HPDE6-E6E7 (cell line): Measurements from ENCODE around the gene C1QTNF7.
A peak's percentile ranks its signal among the peaks of the same experiment; 100 is the strongest.

Source experiments
- DNase-seq: peaks from one replicate; pipeline ENCODE4 v3.0.0; 2011; ENCODE audit warnings: missing footprints; ENCODE audit errors: extremely low spot score

C1QTNF7 gene

DNA sequence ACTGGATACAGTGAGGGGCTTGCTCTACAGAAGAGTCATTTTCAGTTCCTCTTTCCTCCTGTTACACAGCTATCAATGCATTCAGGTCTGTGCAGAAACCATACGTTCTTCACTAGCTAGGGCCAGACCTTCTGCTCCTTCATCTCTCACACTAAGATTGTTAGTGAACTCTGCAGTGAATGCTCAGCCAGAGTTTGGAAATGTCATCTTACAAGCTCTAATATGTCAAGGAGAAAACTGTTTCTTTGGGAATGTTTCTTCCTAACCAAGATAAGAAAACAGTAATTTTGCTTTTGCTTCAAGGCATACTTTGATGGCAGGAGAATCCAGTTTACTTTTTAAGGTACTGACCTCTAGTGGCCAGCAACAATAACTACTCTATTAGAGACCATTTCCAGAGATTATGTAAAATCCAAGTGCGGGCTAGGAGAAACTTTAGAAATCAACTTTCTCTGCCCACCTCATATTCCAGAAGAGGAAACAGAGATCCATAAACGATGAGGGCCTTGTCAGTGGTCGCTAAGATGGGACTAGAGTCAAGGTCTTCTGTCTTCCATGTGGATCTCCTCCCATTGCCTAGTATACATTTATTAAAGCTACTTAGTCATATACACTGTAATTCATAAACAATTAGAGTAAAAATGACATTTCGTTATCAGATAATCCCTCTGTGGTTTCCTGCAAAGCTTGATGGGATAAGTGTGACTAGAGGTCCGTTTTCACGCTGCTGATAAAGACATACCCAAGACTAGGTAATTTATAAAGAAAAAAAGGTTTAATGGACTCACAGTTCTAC, 29.8 kb downstream of the C1QTNF7 start:
- no peak for DNase-seq

DNA sequence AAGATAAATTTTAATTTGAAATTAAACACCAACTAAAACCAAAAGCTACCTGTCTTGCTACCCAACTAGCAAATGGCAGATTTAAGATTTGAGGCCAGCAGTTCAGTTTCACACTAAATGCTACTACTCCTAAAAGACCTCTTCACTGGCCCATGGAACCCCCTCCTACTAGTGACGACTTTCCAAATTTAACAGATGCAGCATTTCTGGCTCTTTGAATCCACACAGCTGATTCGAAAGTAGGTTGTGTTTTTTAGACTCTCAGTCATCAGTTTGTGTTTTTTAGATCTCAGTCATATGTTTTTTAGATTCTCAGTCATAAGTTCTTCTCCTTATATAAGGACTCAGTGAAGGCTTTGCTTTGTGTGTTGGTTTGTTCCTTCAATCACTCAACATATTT, 30.8 kb downstream of the C1QTNF7 start:
- DNase-seq: no peak

DNA sequence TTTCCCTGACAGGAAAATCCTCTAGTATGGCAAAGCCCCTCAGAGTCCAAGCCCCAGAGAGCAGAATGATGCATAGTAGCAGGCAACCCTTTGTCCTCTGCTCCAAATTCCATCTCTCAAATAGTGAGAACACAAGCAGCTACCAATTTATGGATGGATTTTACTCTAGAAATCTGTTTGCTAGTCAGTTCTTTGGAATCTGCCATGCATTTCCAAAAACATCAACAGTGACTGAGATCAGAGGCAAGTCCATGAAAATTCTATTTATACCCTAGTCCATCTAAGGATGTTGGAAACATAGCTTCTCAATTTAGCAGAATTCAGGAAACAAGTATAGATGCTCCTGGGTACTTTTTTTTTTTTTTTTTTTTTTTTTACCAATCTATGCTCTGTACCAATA, 31.9 kb downstream of the C1QTNF7 start:
- DNase-seq: no peak

DNA sequence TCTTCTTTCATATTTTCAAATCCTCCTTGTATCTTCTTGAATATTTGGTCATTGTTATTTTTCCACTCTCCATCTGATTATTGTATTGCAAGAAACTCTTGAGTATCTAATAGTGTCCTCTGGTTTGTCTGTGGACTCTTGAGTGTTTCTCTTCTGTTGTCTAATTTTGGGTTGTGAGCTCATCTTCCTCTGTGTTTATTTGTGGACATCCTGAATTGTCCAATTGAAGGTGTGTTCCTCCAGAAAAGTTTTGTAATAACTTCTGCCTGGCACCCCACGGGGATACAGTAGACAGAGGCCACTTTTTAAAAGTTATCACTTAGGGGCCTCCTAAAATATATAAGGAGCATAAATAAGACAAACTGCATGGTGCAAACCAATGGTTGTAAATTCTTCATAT, 38.8 kb downstream of the C1QTNF7 start:
- DNase-seq: no peak

DNA sequence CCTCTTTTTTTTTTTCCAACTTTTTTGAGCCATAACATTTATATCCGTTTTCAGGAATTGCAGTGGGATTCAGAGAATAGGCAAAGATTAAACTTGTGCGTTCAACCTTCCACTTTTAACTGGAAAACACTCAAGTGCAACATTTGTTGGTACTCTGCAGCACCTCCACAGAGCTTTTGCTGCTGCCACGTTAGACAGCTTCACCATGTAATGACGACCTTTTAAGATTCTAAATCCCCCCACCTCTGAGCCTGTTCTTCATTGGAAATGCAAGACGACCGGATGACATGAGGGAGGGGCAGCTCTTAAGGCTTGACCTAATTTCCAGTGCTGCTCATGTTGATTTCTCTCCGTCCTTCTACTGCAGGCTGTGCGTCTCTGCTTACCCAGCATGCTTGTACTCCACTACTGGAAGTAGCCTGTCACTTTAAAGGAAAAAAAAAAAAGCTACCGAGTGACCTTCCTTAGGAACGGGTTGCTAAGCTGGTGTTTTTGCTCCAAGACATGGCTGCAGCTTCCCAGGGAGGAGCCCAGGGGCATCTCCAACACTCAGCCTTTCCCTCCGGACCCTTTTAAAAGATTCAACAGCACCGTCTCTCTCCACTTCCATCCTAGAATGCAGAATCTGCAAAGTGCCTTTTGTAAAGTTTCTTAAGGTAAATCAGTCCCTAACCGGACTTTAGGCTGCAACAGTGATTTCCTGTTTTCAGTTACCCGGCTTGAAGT, 41.7 kb downstream of the C1QTNF7 start, which contains the start of gene CC2D2A:
Gene CC2D2A (plus strand): TSS at position 481 of the 726 bp plus-strand sequence. CDS start 6,051 bp downstream, outside the sequence.
- DNase-seq: no peak

DNA sequence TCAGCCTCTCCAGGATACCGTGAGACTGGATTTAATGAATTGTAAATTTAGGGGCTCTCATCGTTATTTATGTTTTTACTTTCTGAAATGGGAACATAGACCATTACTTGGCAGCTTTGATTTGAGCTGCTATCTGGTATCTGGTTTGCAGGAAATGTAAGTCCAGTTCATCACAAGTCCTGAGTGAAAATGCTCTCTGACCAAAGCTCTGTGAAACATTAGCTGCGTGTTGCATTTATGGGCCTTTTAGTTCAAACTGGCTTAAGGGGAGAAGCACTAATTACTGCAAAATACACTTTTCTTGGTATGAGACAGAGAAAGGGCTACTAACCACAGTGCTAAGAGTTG, 42.3 kb downstream of the C1QTNF7 start:
- no peak for DNase-seq

DNA sequence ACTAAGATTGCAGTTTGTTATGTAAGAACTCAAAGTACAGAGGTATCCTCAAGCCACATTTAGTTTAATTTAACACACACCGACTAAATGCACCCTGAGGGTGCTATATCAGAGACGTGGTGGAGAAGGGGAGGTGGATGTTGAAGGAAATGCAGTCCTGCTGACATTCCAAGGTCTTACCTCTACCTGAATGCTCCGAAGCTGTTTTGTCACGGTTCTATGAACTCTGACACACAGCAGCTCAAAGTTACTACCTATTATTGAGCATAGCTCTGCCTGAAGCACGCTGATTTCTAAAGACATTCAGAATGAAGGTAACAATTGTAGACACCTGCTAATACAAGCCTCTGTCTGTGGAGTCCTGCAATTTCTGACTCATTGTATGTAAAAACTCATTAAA, 48.6 kb downstream of the C1QTNF7 start:
- DNase-seq: no peak

DNA sequence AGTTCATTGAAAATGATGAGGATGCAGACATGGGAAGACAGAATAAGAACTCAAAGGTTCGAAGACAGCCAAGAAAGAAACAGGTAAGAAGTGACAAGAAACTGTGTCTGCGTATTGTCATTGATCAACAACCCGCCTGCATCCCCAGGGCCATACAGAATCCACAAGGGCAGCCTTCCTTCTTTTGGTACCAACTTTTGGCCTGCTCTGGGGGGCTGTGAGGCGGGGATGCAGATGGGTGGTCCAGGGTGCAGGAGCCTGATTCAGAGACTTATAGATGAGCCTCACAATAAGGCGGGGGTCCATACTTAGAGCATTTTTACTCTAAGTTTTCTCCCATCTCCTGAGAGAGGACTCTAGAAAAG, 50.9 kb downstream of the C1QTNF7 start:
- DNase-seq: no peak

DNA sequence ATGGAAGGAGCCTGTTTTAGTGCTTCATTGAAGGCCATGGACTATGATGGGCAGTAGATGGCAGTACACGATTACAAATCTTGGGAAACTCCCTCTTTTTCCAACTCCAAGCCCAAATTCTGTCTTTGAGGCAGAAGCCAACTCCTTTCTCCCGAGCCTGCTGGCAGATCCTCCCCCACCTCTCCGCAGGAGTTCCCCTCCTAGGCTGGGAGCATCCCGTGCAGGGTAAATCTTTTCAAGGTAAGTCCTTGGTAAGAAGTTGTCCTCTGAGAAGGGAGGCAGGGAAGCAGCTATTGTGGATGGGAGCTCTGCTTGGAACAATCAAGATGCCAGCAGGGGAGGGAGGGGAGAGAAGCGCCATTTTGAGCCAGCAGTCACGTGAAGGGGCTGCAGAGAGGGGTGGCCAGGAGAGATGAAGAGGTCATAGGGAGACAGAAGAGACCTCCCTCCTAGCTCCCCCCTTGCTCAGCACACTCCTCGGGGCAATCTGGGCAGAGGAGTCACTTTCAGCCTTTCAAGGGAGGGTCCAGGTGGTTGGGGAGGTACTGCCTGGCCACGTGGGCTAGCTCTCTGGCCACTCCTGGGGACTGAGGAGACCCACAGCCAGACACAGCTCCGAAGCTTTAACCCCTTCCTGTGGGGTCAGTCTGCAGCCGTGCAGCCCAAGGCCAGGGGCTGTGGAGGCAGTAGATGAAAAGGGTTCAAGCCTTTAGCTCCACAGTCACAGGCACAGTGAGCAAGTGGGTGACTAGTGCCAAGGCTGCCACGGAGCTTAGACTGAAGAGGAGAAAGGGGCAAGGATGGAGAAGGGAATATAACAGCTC, 51.5 kb downstream of the C1QTNF7 start:
- peak; percentile 72 for DNase-seq

DNA sequence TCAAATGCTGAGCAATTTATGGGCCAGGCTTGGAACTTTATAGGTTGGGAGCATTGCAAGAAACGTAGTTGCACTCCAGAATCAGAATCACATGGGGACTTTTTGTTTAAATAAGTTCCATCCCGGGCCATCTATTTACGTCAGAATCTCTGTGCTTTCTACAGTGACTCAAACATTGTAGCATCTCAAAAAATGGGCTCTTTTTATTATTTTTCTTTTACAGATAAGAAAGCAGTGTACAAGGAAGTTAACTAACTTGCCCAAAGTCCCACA, 52.0 kb downstream of the C1QTNF7 start:
- DNase-seq: no peak

DNA sequence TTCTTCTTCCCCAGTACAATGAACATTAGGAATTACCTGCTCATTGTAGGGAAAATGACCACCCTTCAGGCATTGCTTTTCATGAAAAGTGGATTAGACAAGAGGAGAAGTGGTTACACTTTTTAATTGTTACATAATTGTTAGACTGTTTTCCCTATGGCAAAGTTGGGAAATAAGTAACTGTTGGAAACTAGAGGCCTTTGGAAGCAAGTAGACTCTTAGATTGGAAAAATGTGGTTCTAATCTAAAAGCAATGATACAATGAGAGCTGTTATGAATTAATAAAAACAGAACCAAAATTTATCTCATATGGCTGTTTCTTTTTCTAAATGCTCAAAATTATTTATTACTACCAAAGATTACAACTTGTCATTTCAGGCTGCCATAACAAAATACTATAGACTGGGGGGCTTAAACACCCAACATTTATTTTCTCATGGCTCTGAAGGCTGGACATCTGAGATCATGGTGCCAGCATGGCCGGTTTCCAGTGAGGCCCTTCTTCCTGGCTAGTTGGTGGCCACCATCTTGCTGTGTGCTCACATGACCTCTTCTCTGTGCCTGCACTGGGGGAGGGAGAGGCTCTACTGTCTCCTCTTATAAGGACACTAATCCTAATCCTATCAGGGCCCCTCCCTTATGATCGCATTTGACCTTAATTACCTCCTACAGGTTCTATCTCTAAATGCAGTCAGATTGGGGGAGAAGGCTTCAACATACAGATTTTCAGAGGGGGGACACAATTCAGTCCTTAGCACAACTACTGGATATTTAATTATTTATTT, 54.3 kb downstream of the C1QTNF7 start:
- DNase-seq: no peak

DNA sequence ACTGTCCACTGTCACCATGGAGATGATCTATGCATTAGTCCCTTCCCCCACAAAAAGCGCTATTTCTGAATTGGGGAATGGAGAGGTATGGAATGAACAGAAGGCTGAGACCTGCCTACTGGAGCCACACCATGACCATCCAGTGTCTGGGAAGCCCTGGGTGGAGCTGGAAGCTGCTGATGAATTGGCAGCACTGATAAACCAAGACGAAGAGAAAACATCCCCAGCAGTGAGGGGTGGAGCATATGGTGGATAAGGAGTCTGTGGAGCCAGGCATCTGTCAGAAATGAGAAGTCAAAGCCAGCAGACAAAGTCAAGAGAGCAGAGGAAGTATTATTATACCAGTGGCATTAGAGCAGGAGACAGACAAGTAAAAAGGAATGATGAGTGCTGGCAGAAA, 55.0 kb downstream of the C1QTNF7 start:
- no peak for DNase-seq

DNA sequence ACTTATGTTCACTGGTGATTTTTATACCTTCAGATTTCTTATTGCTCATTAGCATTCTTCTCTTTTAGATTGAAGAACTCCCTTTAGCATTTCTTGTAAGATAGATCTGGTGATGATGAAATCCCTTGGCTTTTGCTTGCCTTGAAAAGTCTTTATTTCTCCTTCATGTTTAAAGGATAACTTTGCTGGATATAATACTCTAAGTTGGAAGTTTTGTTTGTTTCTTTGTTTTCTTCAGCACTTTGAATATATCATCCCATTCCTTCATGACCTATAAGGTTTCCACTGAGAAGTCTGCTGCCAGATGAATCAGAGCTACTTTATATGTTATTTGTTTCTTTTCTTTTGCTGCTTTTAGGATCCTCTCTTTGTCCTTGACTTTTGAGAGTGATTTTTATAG, 60.3 kb downstream of the C1QTNF7 start:
- DNase-seq: no peak

DNA sequence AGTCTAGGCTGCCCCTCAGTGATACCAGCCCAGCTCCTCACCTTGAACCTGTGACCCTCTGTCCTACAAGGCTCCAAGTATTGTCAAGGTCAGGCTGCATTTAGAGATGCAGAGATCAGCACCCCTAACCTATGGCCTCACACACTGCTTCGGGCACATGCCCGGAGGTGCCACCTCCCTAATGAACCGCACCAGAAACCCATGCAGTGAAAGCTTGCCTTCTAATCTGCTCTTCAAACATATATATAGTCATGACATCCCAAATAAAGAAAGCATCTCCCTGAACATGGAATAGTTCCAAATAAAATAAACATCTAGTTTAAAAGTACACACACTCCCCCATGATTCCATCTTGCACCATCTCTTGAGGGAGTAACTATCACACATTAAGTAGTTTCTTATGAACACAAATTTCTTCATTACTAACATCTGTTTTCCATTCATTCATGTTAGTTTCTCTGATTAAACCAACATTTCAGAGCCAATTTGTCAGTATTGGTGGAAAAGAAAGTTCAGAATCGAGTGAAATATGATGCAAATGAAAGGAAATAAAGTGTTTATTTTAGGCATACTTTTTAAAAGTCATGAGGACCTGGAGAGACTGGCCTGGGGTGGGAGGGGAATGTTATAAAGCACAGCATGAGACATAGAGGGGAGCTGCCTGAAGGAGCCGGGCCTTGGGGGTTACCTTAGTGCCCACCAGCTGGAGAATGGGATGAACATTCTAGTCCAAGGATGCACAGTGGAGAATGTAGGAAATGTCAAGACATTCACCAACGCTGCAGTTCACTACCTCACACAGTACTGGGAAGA, 61.0 kb downstream of the C1QTNF7 start:
- no peak for DNase-seq

DNA sequence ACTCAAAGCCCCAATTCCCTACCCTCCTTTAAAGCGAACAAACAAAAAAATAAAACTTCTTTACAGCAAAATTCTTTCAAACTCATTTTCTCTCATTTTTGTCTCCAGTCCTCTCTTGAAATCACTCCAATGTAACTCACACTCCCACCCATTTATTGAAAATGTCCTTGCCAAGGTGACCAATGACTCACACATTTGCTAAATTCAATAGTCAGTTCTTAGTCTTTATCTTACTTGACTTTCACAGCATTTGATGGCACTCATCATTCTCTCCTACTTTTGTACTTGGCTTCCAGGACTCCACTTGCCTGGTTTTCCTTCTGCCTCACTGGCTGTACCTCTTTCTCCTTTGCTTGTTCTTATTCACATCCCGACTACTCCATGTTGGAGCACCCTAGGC, 61.7 kb downstream of the C1QTNF7 start:
- DNase-seq: no peak

DNA sequence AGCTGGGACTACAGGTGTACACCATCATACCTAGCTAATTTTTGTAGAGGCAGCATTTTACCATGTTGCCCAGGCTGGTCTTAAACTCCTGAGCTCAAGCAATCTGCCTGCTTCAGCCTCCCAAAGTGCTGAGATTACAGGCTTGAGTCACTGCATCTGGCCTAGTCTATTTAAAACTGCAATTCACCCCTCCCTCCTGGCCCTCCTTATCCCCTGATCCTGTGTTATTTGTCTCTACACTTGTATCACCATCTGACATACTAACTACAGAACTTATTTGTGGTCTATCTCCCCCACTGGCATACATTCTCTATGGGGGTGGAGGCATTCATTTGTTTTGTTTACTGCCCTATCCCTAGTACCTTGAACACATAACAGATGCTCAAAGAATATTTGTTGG, 65.6 kb downstream of the C1QTNF7 start:
- no peak for DNase-seq

DNA sequence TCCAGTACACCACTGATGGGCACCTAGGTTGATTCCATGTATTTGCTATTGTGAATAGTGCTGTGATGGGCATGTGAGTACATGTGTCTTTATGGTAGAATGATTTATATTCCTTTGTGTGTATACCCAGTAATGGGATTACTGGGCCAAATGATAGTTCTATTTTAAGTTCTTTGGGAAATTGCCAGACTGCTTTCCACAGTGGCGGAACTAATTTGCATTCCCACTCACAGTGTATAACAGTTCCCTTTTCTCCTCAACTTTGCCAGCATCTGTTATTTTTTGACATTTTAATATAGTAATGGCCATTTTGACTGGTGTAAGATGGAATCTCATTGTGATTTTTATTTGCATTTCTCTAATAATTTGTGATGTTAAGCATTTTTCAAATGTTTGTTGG, 67.8 kb downstream of the C1QTNF7 start:
- no peak for DNase-seq
